ENCODE results near the gene NSUN7.

Gene NSUN7

DNA sequence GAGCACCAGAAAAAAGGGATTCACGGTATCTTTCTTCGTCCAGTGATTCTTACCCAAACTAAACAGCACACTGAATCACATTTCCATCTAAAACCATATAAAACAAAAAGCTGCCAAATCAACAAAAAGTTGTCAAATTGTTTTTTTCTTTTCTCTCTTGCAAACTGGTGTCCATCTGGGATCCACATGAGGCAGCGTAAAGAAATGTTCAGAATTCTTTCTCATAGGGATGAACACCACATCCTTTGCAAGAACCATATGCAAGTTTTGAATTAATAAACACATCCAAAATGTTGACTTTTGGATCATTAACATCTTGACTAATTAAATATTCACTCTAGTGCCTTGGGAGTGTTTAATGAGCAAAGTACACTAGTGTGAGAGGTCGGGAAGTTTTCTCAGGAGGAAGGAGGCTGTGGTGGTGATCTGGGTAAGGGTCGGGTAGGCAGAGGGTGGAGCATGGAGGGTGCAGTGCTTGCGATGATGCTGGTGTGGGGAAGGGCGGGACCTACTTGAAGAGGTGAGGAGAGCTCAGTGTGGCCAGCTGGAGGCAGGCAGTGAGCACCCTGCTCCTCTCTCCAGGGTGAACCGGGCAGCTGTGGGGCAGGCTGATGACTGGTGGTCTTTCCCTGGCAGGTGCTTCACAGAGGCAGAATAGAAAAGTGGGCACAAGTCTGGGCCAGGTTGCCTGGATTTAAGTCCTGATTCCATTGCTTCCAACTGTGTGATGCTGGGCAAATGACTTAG lies 72.8 kb downstream of the NSUN7 start:
- no peak for DNase-seq

DNA sequence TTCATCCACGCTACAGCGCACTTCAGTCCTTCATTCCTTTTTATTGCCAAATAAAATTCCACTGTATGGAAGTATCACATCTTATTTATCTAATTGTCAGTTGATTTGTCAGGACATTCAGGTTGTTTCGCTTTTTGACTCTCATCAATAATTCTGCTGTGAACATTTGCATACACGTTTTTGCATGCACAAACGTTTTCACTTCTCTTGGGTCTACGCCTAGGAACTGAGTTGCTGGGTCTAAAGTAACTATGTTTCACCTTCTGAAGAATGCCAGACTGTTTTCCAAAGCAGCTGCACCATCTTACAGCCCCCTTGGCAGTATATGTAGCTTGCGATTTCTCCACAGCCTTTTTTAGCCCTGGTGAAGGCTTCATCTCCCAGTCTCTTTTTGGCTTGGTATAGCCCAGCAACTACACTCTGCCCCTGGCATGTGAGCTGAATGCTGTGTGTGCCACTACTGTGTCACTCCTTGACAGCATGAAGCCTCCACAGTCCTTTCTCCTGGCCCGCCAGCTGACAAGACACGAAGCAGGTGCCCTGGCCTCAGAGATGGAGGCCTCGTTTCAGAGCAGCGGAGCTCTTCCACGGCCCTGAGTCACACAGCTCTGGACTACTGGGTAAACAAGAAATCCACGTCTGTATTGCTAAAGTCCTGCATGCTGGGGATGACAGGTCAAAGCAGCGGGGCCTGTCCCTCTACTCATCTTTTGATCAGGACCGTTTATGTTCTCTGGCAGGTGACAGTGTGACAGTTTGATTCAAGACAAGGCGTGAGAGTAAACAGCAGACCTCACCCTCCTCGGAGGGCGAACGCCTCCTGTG lies 75.5 kb downstream of the NSUN7 start:
- DNase-seq = no peak

GRCh38 chr4:40826821-40827220 lies 77.1 kb downstream of the NSUN7 start:
- no peak for DNase-seq

GRCh38 chr4:40827758-40828157 lies 78.0 kb downstream of the NSUN7 start:
- DNase-seq = no peak

DNA sequence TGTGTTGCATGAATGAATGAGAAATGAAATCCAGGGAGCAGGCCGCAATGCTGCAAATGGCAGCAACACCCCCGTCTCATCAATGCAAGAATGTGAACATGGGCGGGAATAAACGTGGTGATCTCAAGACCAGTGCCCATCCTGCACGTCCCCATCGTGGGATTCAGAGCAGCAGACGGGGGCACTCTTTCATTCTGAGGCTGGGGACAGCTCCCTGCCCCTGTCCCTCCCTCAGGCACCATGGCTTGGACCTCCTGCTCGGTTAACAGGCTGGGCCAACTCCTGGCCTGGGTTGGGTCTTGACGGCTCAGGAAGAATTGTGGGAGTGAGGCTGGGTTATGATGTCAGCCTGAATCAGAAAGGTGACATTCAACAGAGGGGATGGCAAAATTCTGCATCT lies 78.9 kb downstream of the NSUN7 start:
- no peak for DNase-seq

DNA sequence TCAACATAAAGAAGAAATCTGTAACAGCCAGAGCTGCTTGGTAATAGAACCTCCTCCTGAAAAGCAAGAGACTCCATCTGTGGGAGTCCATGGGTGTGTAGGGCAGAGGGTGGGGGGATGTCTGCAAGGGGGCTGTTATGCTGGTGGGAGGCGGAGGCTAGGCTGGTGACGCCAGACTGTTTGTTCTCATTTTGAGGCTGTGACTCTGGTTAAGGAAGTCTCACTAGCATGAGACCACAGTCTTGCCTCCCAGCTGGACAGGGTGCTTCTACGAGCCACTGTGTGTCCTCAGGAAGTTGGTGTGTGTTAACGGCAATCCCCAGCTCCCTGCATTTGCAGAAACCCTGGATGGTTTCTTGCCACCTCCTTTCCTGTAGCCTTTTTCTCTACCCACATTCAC lies 79.8 kb downstream of the NSUN7 start:
- DNase-seq = no peak

- no peak for DNase-seq
Observed at GRCh38 chr4:40831146-40831907, 81.6 kb downstream of the NSUN7 start.

- no peak for DNase-seq
Observed at GRCh38 chr4:40832175-40832574, 82.4 kb downstream of the NSUN7 start.

DNA sequence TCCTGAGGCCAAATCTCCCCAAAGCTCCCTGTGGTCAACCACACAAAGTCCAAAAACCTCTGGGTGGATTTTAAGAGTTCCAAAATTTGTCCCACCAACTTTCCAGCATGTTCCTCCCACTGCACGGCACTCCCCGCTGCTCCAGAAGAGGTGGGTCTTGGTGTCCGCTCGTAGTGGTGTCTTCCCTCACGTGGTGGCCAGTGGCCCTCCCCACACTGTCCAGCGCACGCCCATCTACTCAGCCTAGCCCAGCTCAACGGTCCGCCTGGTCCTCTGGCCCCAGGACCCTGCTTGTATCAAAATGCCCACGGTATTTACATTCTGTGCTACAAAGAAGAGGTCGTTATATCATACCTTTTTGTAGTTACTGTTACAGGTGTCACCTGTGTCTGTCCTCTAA lies 83.5 kb downstream of the NSUN7 start:
- DNase-seq = no peak

DNA sequence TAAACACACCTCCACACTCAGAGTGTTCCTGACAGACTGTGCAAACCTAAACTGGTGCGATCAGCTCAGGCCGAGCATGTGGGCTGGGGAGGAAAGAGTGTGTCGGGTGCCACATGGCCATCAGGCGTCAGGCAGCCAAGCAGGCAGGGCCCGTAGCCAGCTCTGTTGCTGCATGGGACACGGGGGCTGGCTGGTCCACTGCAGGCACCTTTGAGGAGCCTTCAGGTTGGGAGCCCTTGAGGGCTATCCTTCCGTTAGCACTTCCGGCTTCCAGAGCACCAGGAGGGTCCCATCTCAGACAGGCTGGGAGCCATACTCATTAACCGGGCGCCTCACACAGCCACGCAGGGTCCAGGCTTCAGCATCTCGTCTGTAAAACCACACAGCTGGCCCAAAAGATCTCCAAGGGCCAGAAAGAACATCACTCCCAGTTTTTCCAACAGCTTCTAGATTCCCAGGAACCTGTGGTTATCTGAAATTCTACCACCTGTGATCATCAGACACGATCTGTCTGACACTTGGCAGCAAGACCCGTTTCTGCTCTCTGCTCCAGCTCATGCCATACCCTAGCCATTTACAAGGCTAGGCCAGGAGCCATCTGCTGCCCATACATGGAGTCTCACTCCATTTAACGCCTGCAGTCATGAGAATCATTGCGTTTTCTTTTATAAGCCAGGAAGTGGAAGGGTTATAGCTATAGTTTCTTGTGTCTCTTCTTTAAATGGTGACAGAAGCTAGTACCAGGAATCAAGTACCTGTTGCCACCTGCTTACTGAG lies 87.5 kb downstream of the NSUN7 start:
- no peak for DNase-seq

- DNase-seq = no peak
Observed at GRCh38 chr4:40838742-40839141, 89.0 kb downstream of the NSUN7 start.

DNA sequence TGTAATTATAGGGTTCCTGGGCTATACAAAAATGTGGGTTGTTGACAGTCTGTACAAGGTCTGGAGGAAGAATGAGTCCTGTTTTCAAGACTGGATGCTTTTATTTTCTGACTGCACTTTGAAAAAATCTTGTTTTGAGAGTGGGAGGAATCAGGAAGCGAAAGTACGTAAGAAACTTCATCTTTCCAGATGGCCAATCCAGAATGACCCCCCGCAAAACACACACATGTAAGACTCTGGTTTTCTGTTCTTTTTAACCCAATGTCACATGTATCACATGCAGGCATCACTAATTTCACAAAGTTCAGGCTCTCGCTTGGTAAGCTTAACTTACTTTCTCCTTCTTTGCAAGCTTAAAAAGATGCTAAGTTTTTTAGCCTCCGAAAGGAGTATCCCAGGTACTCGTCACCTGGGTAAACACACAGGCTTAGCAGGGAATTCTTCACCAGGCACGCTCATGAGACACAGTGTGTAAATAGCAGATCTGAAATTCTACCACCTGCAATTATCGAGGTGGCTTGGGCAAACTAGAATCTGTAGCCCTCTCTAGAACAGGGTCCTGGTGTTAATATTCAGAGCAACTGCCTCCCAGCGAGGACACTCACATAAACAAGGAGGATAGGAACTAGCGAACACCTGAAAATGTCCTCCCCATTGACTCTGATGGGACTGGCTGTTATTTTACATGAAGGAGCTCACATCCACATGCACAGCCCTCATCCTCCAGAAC lies 90.7 kb downstream of the NSUN7 start:
- no peak for DNase-seq

GRCh38 chr4:40840985-40841571 lies 91.3 kb downstream of the NSUN7 start:
- peak; percentile 51 for DNase-seq

DNA sequence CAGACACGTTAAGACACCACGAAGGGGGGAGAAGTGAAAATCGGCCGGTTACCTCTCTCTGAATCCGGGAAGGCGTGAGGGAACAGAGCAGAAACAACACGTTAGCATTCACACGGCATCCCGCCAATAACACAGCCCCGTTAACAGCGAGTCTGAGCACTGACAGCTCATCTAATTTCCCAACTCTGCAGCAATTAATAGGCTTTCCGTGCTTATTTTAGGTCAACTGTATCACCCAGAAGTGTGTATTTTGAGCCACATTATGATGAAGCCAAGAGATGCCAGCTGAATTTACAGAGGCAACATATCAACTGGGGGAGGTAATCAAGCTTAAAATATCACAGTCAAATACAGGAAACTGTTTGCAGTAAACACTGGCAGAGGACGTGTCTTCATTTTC lies 92.6 kb downstream of the NSUN7 start:
- DNase-seq = no peak

DNA sequence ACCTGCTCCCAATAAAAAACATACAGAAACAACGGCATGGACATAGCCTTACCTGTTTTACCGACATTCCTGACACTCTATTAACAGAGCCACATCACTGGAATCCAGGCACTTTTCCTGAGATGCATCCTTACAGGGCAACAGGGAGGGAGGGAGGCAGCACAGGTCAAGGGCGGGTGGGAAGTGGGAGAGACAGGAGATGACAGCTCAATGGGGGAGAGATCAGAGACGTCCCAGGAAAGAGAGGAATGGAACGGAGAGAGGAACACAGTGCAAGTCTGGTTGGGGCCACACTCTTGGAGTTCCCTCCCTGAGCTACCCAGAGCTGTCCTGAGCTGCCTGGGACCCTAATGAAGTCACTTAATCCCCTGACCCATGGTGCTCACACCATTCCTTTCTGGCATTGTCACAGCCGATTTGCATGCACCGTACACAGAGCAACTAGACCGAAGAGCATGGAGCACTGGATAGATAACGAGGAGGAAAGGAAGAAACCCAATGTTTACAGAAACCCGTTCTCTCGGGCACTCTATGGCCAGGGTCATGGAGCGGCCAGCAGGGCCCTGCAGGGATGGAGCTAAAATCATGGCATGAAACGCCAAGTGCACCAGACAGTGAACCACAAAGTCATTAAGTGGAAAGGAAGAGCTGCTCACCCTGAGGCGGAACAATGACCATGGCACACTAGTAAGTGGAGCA lies 93.1 kb downstream of the NSUN7 start:
- no peak for DNase-seq

DNA sequence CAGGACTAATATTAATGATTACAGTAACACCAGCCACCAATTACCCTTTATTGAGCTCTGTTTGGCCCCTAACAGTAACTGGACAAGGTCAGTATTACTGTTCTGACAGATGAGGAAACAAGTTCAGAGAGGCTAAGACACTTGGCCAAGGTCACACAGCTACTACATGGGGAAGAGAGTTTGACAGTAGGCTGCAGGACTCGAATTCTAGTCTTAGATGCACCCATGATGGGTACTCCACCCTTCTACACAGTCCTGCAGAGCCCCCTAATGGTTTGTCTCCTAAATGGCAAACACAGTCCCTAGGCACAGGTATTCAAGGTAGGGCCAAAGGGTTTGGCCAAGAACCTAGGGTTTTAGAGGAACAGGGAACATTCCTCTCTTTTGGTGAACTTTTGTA lies 93.9 kb downstream of the NSUN7 start:
- peak; percentile 26 for DNase-seq

DNA sequence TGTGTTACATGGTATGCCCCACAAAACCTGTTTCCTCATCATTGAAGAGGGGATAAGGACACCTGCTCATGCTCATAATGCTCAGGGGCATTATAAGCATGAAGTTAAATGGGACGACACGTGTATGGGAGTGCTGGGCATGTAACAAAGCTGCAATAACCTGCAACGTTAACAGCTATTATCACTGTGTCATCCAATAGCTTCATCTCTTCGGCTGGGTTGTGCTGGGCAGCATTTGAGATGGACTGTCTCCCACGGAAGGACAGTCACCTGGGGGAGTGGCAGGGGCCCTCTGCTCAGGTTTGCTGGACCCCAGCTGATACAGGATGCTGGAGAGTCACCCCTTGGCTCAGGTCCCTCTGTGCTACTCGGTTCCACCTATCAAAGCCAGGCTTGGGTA lies 94.5 kb downstream of the NSUN7 start:
- DNase-seq = no peak

- no peak for DNase-seq
Observed at GRCh38 chr4:40845154-40845835, 95.5 kb downstream of the NSUN7 start.

- no peak for DNase-seq
Observed at GRCh38 chr4:40846532-40846931, 96.8 kb downstream of the NSUN7 start.

DNA sequence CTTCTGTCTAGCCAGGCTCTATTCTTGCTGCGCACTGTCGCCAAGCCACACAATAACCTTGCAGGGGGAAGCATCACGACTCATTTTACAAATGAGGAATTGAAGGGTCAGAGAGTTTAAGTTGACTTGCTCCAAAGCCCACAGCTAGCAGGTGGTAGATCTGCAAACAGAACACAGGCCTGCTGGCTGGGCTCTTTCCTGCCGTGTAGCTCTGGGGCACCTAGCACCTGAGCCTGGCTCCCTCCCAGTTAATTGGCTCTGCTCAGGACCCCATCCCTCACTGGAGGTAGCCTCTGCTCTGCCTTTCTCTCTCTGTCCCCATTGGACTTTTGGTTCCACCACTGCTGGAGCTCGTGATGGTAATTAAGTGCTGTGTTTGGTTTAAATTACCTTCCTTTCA lies 98.5 kb downstream of the NSUN7 start:
- no peak for DNase-seq

GRCh38 chr4:40848940-40849339 lies 99.2 kb downstream of the NSUN7 start:
- no peak for DNase-seq

Measured in CD4-positive, alpha-beta T cell treated with Interleukin-12 subunit alpha and Interleukin-12 subunit beta, for 1 hour (primary cell).